WI38 (cell line): Measurements from ENCODE around the gene PSME3IP1.
"Not testable (repeated sequence)": the region's sequence is repeated elsewhere in the genome, so short reads cannot be mapped to it uniquely, and the experiment has no call there.

Experiments
- H3K4me3 ChIP-seq: 2 replicates; pipeline ENCODE4 v1.5.1; 2011; ENCODE audit warnings: low read depth, mild to moderate bottlenecking, control low read depth, low read length
- CTCF ChIP-seq: IDR thresholded peaks from 2 replicates; pipeline ENCODE4 v1.5.1; 2012; ENCODE audit warnings: low read depth, mild to moderate bottlenecking, control low read depth, low read length

The PSME3IP1 gene

GRCh38 chr16:57112403-57113041 lies 73.3 kb downstream of the PSME3IP1 start:
- H3K4me3 ChIP-seq: no peak overlapping the region
- no peak for TF ChIP-seq CTCF

DNA sequence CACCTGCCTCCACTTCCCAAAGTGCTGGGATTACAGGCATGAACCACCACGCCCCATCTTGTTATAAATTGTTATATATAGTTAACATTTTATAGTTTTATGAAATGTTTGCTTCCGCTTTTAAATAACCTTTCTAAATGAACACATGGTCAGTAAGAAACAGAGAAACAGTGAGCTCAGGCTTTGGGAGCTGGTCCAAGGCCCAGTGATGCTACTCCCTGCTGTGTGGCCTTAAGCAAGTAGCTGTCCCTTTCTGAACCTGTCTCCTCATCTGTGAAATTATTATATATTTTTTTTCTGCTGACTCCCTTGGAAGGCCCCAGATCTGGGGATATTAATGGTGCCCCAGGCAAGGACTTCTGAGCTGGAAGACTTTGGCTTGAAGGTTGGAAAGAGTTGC lies 74.4 kb downstream of the PSME3IP1 start:
- no peak for TF ChIP-seq CTCF
- H3K4me3 ChIP-seq: no peak overlapping the region

GRCh38 chr16:57110937-57111336 lies 74.9 kb downstream of the PSME3IP1 start:
- TF ChIP-seq CTCF: no peak
- no peak overlapping the region for H3K4me3 ChIP-seq

DNA sequence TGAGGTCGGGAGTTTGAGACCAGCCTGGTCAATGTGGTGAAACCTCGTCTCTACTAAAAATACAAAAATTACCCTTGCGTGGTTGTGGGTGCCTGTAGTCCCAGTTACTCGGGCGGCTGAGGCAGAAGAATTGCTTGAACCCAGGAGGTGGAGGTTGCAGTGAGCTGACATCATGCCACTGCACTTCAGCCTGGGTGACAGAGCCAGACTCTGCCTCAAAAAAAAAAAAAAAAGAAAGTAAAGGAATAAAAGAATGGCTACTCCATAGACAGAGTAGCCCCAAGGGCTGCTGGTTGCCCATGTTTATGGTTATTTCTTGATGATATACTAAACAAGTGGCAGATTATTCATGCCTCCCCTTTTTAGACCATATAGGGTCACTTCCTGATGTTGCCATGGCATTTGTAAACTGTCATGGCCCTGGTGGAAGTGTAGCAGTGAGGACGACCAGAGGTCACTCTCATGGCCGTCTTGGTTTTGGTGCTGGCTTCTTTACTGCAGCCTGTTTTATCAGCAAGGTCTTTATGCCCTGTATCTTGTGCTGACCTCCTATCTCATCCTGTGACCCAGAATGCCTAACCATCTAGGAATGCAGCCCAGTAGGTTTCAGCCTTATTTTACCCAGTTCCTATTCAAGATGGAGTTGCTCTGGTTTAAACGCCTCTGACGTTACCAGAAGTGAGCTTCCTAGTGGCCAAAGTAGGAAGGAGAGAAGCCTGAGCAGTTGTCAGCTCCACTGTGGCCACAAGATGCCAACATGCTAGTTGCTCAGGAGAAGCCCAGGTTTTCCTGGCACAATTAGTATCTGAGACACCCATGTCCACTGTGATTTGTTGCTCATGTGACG lies 76.4 kb downstream of the PSME3IP1 start:
- not testable (repeated sequence) for H3K4me3 ChIP-seq

GRCh38 chr16:57108432-57108831 lies 77.4 kb downstream of the PSME3IP1 start:
- TF ChIP-seq CTCF: no peak

DNA sequence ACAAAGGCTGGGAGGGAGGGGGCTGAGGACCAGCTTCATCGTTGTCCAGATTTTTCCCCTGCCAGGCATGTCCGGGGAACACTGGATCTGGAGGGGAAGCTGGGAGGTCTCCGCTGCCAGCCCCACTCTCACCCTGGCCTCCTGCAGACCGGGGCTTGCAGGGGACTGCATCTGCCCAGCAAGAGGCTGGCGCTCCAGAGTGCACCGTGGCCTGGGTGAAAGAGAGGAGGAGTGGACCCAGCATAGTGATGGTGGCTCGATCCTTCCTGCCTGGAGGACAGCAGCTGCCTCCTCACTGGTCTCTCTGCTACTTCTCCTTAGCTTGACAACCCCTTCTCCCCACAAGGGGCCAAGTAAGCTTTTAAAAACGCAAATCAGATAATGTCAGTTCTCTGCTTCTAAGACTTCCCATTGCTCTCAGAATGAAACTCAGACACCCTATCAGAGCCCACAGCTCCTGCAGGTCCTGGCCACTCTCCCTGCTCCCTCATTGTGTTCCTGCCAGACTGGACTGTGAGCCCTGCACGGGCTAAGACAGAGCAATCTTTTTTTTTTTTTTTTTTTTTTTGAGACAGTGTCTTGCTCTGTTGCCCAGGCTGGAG lies 78.4 kb downstream of the PSME3IP1 start:
- no peak overlapping the region for H3K4me3 ChIP-seq
- no peak for TF ChIP-seq CTCF

More at GRCh38 chr16:57108432-57108831, 77.4 kb downstream of the PSME3IP1 start:
- H3K4me3 ChIP-seq: no peak overlapping the region

DNA sequence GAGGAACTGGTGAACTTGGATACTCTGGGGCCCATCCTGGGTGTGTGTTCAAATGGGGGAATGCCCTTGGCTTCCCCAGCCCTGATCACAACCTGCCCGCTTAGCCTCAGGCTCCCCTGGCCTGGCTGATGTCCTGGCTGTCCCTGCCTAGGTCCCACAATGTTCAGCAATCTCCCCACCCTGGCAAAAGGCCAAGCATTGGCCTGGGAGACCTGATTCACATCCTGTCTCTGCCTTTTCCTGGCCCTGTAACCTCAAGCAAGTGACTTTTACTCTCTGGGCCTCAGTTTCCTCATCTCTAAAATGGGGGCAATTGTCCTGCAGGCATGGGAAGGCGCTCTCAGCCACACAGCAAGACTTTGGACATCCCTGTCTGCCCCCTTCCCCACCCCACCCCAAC lies 79.1 kb downstream of the PSME3IP1 start:
- TF ChIP-seq CTCF: no peak
- no peak overlapping the region for H3K4me3 ChIP-seq
